Head of caudate nucleus (tissue), 42 donors: ENCODE results near the gene SENP8.

ENCODE experiments used
- DNase-seq, 42 donors: peaks; one replicate each; pipeline versions ENCODE4 v3.0.0 to v3.0.0-alpha.2; 2020 to 2021; ENCODE audit warnings: mixed read lengths in 7 of 42
- intact Hi-C: fragments of 100-400 bp; cut with DNase I; formaldehyde crosslinking; loops from one replicate; pipeline ENCODE4 v1.15.0; 2022

The SENP8 gene

DNA sequence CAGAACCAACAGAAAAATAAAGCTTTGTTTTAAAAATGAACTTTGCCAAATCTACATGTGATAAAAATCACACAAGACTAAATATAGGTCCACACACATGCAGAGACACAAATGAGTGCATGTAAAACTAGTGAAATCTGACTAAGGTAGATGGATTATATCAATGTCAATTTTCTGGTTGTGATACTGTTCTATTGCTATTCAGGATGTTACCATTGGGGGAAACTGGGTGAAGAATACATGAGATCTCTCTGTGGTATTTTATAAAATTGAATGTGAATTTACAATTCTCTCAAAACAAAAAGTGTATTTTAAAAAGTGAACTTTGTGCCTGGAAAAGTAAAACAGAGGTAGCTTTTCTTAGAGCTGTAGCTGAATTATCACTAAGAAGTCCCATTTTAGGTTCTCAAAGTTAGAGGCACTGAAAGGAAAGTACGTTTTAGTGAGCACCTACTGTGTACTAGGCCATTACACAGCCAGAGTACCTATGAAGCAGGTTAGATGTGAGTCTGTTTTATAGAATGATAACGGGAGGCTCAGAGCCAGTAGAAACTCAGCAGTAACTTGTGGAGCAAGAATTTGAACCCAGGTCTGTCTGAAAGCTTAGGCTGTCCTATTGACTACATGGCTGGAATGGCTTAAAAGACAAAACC is 71.2 kb downstream of the SENP8 start:
- intact Hi-C loops = no loop called here
- DNase-seq = no peak

GRCh38 chr15:72192416-72192815 is 74.2 kb downstream of the SENP8 start:
- DNase-seq = peak in 1 of 42 donors; percentile 6
- intact Hi-C loops = loop anchor here (10.0 kb wide), 1 partner anchor 82 kb away; the partner anchor contains the start of gene PARP6
